SK-N-SH (cell line): ENCODE data around the gene AMIGO2. TPM values are rescaled to one million over a fixed set of nuclear protein-coding genes. Genes with fewer than 3 reads are reported as not detected.
A peak's percentile ranks its signal among the peaks of the same experiment; 100 is the strongest.

Experiments
- CTCF ChIA-PET: fragments of 300-600, 350-600 bp; formaldehyde crosslinking; extraction: SDS; loops from one replicate; lab custom pipeline; 2021; lab: Yijun Ruan, JAX
- POLR2A ChIA-PET: fragments of 350-600 bp; sonication (Branson Sonifier 250); formaldehyde crosslinking; extraction: SDS; loops from one replicate; lab custom pipeline; 2020; ENCODE audit warnings: antibody characterized with exemption, inconsistent platforms; lab: Yijun Ruan, JAX
- DNase-seq: peaks from one replicate; pipeline ENCODE4 v3.0.0; 2012
- H2AFZ ChIP-seq: fragments of 200-600 bp; sonication (generic); 2 replicates; pipeline ENCODE4 v1.8.1; 2016; ENCODE audit warnings: antibody characterized with exemption, mild to moderate bottlenecking, low read depth
- H3F3A ChIP-seq: fragments of 200-600 bp; sonication (generic); replicated peaks from 2 replicates; pipeline ENCODE3; 2016; ENCODE audit warnings: antibody characterized with exemption, mild to moderate bottlenecking; ENCODE audit not compliant: insufficient read depth
- H3K27ac ChIP-seq, 2 experiments: fragments of 200-500 bp in 1 of 2; fragments of 200-600 bp in 1 of 2; sonication (Bioruptor generic) in 1 of 2; sonication (generic), shearing (Covaris generic) in 1 of 2; 2 replicates each; pipeline versions ENCODE4 v1.5.1 to v1.6.1; 2014 to 2016; ENCODE audit warnings: low read depth in 2 of 2, inconsistent platforms in 1 of 2, low read length in 1 of 2, mild to moderate bottlenecking in 1 of 2, mixed read lengths in 1 of 2
- H3K27me3 ChIP-seq: fragments of 200-600 bp; sonication (generic), shearing (Covaris generic); 2 replicates; pipeline ENCODE4 v1.6.1; 2016; ENCODE audit warnings: mixed run types; ENCODE audit not compliant: insufficient read depth
- H3K36me3 ChIP-seq, 2 experiments: fragments of 200-500 bp in 1 of 2; fragments of 200-600 bp in 1 of 2; sonication (Bioruptor generic) in 1 of 2; sonication (generic) in 1 of 2; replicated peaks in 1 of 2; 2 replicates each; pipeline versions ENCODE3 to v1.5.1; 2014 to 2016; ENCODE audit warnings: low read length in 1 of 2, mild to moderate bottlenecking in 1 of 2; ENCODE audit not compliant: insufficient read depth in 2 of 2, control insufficient read depth in 1 of 2
- H3K4me1 ChIP-seq, 2 experiments: fragments of 200-500 bp in 1 of 2; fragments of 200-600 bp in 1 of 2; sonication (Bioruptor generic) in 1 of 2; sonication (generic), shearing (Covaris generic) in 1 of 2; 2 replicates each; pipeline versions ENCODE4 v1.5.1 to v1.6.1; 2014 to 2016; ENCODE audit warnings: low read depth in 1 of 2, low read length in 1 of 2, mixed run types in 1 of 2; ENCODE audit not compliant: insufficient read depth in 2 of 2, control insufficient read depth in 1 of 2
- H3K4me2 ChIP-seq: fragments of 200-600 bp; sonication (generic), shearing (Covaris generic); 2 replicates; pipeline ENCODE4 v1.6.1; 2017; ENCODE audit warnings: mixed run types
- H3K4me3 ChIP-seq, 2 experiments: fragments of 200-500 bp in 1 of 2; fragments of 200-600 bp in 1 of 2; sonication (Bioruptor generic) in 1 of 2; sonication (generic), shearing (Covaris generic) in 1 of 2; 2 replicates each; pipeline versions ENCODE4 v1.5.1 to v1.8.1; 2014 to 2016; ENCODE audit warnings: low read depth in 2 of 2, inconsistent platforms in 1 of 2, low read length in 1 of 2, mild to moderate bottlenecking in 1 of 2, mixed read lengths in 1 of 2, moderate library complexity in 1 of 2
- H3K79me2 ChIP-seq: fragments of 200-600 bp; sonication (generic); 2 replicates; pipeline ENCODE4 v1.8.1; 2017; ENCODE audit warnings: mild to moderate bottlenecking; ENCODE audit not compliant: insufficient read depth
- H3K9ac ChIP-seq: fragments of 200-600 bp; sonication (generic); 2 replicates; pipeline ENCODE4 v1.6.1; 2017; ENCODE audit warnings: mixed run types
- H3K9me2 ChIP-seq: fragments of 200-600 bp; sonication (generic); 2 replicates; pipeline ENCODE4 v1.6.1; 2017; ENCODE audit warnings: mixed run types
- H3K9me3 ChIP-seq: fragments of 200-600 bp; sonication (generic); 2 replicates; pipeline ENCODE4 v1.6.1; 2017; ENCODE audit warnings: mixed run types, mild to moderate bottlenecking, moderate library complexity
- H4K20me1 ChIP-seq: fragments of 200-600 bp; sonication (generic); 2 replicates; pipeline ENCODE4 v1.6.1; 2017; ENCODE audit warnings: mild to moderate bottlenecking, mixed run types; ENCODE audit not compliant: insufficient read depth
- CHD2 ChIP-seq: fragments of 150-350 bp; IDR thresholded peaks from 2 replicates; pipeline ENCODE4 v1.6.1; 2018; ENCODE audit warnings: low read length; ENCODE audit not compliant: partially characterized antibody
- EP300 ChIP-seq, 2 experiments: IDR thresholded peaks; 2 replicates each; pipeline versions ENCODE4 v1.4.0 to v1.6.1; 2012; ENCODE audit warnings: borderline replicate concordance in 1 of 2, low read depth in 1 of 2, low read length in 1 of 2
- FOSL2 ChIP-seq: IDR thresholded peaks from 2 replicates; pipeline ENCODE4 v1.4.0; 2012; ENCODE audit warnings: low read depth, mild to moderate bottlenecking, moderate library complexity, borderline replicate concordance
- GABPA ChIP-seq: IDR thresholded peaks from 2 replicates; pipeline ENCODE4 v1.4.0; 2012; ENCODE audit warnings: low read depth, mild to moderate bottlenecking
- MEF2A ChIP-seq: IDR thresholded peaks from 2 replicates; pipeline ENCODE4 v1.4.0; 2012; ENCODE audit warnings: low read depth, borderline replicate concordance
- NFIC ChIP-seq: IDR thresholded peaks from 2 replicates; pipeline ENCODE4 v1.4.0; 2012; ENCODE audit warnings: borderline replicate concordance
- POLR2AphosphoS5 ChIP-seq: IDR thresholded peaks from 2 replicates; pipeline ENCODE4 v1.6.1; 2012; ENCODE audit warnings: low read depth, low read length
- RAD21 ChIP-seq: IDR thresholded peaks from 2 replicates; pipeline ENCODE4 v1.6.1; 2012; ENCODE audit warnings: mild to moderate bottlenecking, low read length
- RCOR1 ChIP-seq: fragments of 150-350 bp; IDR thresholded peaks from 2 replicates; pipeline ENCODE4 v1.6.1; 2017; ENCODE audit warnings: antibody characterized with exemption, low read length
- RXRA ChIP-seq: IDR thresholded peaks from 2 replicates; pipeline ENCODE4 v1.4.0; 2012; ENCODE audit warnings: low read depth, mild to moderate bottlenecking, borderline replicate concordance
- SMC3 ChIP-seq: IDR thresholded peaks from 2 replicates; pipeline ENCODE4 v1.6.1; 2012; ENCODE audit warnings: low read depth, low read length, improper control_type of control experiment
- TCF12 ChIP-seq: IDR thresholded peaks from 2 replicates; pipeline ENCODE4 v1.4.0; 2012
- WGBS: methylation state at CpG from one replicate; pipeline ENCODE4 v1.1.6; 2017; ENCODE audit warnings: low lambda C conversion rate; 5-methylcytosine and 5-hydroxymethylcytosine counted together
- polyA plus RNA-seq, 3 experiments: library from polyadenylated mRNA; depleted of rRNA; stranded (reverse); fragments of >200 nt; gene quantifications; 2 replicates each; pipeline ENCODE4 v1.2.3, GENCODE V29; 2012
- TF ChIP-seq, protein P1 (sequence below): IDR thresholded peaks from 2 replicates; pipeline ENCODE4 v1.4.0; 2012; ENCODE audit warnings: low read depth
- TF ChIP-seq, protein P2 (sequence below): fragments of 150-350 bp; IDR thresholded peaks from 2 replicates; pipeline ENCODE4 v1.6.1; 2017; ENCODE audit warnings: antibody characterized with exemption, low read length, low read depth, borderline replicate concordance
- TF ChIP-seq, protein P3 (sequence below): fragments of 200-600 bp; sonication (generic); IDR thresholded peaks from 2 replicates; pipeline ENCODE4 v1.6.1; 2017; ENCODE audit warnings: antibody characterized with exemption, mild to moderate bottlenecking, moderate library complexity

AMIGO2 gene
- polyA plus RNA-seq, 1 of the 3 experiments (the other 2 are of a cell fraction): 1.2 TPM

DNA sequence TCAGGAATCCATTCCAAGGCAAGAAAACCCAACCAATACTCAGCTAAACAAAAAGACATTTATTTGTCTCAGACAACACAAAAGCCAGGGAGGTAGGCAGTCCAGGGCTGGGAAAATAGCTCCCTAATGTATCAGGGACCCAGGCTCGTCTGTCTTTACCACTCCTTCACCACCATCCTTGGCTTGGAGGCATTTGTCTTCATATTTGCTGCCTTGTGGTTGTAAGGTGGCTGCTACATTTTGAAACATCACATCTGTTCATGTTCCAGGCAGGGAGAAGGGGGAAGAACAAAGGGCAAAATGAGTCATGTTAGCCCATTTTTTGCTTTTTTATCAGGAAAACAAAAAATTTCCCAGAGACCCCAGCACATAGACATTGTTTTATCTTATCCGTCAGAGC, 45.1 kb downstream of the AMIGO2 start:
- Histone ChIP-seq H3K4me2 (peak overlapping the region; percentile 39; the same call in 1 of the 2 replicates), H3K9me2 (no peaks in the 10 kb centered on the region), H3K79me2 (no peaks in the 10 kb centered on the region), H3K9me3 (no peaks in the 10 kb centered on the region), H3K4me3 (no peak overlapping the region), H3K4me1 (no peaks in the 10 kb centered on the region), H3K27me3 (peaks cover 7% of the 10 kb centered on the region; the same call in 1 of the 2 replicates), H4K20me1 (no peaks in the 10 kb centered on the region), H3K27ac (no peak overlapping the region), H3F3A (no peaks in the 10 kb centered on the region), H2AFZ (no peak overlapping the region), H3K36me3 (no peaks in the 10 kb centered on the region), H3K9ac (no peak overlapping the region)
- DNase-seq: no peak
- POLR2A ChIA-PET: no interaction called here
- TF ChIP-seq, protein P1, sequence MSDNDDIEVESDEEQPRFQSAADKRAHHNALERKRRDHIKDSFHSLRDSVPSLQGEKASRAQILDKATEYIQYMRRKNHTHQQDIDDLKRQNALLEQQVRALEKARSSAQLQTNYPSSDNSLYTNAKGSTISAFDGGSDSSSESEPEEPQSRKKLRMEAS: no peak
- no peak for TF ChIP-seq EP300 (IDR thresholded peaks at IDR 0.05; ENCODE audit: borderline replicate concordance in 1 of 2, low read depth in 1 of 2, low read length in 1 of 2)
- 19% methylated on average over 2 of the region's 2 CpGs for WGBS
- CTCF ChIA-PET: interaction anchor here (2.2 kb wide), 1 partner anchor 13 kb away, joined by 8 read pairs; no protein-coding TSS in a partner anchor

DNA sequence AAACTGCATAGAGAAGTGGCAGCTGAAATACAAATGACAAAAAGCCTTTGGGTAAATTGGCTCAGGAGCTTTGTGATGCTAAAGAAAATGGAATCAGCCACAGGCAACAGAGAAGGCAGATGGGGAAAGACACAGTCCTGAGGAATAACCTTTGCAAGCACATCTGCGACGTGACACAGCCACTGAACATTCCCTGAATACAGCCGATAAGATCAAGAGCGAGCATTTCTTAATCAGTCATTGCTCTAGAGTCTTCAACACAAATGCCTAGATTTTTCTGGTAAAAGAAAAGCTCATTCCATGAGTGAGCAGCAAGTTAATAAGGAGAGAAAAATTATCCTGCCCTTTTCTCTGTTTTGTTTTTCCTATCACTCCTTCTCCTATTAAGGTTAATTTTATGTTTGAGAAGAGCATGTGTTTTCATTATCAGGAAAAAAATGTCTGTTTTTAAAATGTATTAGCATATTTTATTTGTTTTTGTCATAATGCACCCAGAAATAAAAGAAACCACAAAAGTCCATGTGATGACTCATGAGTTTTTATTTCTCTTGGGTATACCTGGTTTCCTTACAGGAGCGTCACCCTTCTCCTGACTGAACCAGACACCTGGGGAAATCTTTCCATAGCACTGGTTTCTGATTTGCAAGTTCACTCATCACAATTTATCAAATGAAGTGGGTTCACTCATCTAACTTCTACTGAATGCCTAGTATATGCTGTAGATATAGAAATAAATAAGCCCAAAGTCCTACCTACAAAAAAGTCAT, 45.8 kb downstream of the AMIGO2 start:
- WGBS: 19% methylated on average over 5 of the region's 5 CpGs
- no peak overlapping the region for H2AFZ ChIP-seq
- H4K20me1 ChIP-seq: no peaks in the 10 kb centered on the region
- DNase-seq: no peak
- H3K4me1 ChIP-seq: no peaks in the 10 kb centered on the region
- H3K36me3 ChIP-seq: no peaks in the 10 kb centered on the region
- no peak overlapping the region for H3K4me3 ChIP-seq
- no peak overlapping the region for H3K27ac ChIP-seq
- no peaks in the 10 kb centered on the region for H3F3A ChIP-seq
- H3K4me2 ChIP-seq: peak overlapping the region; percentile 39; the same call in 1 of the 2 replicates
- H3K9me2 ChIP-seq: no peaks in the 10 kb centered on the region
- ChIA-PET POLR2A (no interaction called here), CTCF (interaction anchor here (0.9 to 2.2 kb wide), 5 partner anchors 13 to 681 kb away, joined by 3 to 8 read pairs (median 5); no protein-coding TSS in a partner anchor)
- no peaks in the 10 kb centered on the region for H3K79me2 ChIP-seq
- H3K9me3 ChIP-seq: no peaks in the 10 kb centered on the region
- H3K27me3 ChIP-seq: peaks cover 7% of the 10 kb centered on the region; the same call in 1 of the 2 replicates
- TF ChIP-seq RXRA (no peak), RAD21 (no peak), RCOR1 (no peak), TCF12 (no peak; the same call in 1 of the 2 replicates), NFIC (no peak), POLR2AphosphoS5 (no peak), GABPA (no peak), SMC3 (no peak), CHD2 (no peak), FOSL2 (no peak), MEF2A (no peak)
- TF ChIP-seq, protein P2, sequence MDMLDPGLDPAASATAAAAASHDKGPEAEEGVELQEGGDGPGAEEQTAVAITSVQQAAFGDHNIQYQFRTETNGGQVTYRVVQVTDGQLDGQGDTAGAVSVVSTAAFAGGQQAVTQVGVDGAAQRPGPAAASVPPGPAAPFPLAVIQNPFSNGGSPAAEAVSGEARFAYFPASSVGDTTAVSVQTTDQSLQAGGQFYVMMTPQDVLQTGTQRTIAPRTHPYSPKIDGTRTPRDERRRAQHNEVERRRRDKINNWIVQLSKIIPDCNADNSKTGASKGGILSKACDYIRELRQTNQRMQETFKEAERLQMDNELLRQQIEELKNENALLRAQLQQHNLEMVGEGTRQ: no peak
- TF ChIP-seq, protein P3, sequence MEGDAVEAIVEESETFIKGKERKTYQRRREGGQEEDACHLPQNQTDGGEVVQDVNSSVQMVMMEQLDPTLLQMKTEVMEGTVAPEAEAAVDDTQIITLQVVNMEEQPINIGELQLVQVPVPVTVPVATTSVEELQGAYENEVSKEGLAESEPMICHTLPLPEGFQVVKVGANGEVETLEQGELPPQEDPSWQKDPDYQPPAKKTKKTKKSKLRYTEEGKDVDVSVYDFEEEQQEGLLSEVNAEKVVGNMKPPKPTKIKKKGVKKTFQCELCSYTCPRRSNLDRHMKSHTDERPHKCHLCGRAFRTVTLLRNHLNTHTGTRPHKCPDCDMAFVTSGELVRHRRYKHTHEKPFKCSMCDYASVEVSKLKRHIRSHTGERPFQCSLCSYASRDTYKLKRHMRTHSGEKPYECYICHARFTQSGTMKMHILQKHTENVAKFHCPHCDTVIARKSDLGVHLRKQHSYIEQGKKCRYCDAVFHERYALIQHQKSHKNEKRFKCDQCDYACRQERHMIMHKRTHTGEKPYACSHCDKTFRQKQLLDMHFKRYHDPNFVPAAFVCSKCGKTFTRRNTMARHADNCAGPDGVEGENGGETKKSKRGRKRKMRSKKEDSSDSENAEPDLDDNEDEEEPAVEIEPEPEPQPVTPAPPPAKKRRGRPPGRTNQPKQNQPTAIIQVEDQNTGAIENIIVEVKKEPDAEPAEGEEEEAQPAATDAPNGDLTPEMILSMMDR: no peak
- no peak overlapping the region for H3K9ac ChIP-seq
